H54 (cell line): Measurements from ENCODE around the gene NUCKS1.

Source experiments
- DNase-seq: peaks from one replicate; pipeline ENCODE4 v3.0.0; 2011; ENCODE audit warnings: low spot score, mixed read lengths; ENCODE audit not compliant: insufficient read length
- FAIRE-seq: peaks from 3 replicates; lab custom pipeline; 2011; peaks lifted over from hg19 to GRCh38; lab: Jason Lieb, UNC
- POLR2A ChIP-seq: IDR thresholded peaks from 2 replicates; pipeline ENCODE4 v1.6.1; 2011; ENCODE audit warnings: low read depth, mild to moderate bottlenecking, low read length

NUCKS1 gene

DNA sequence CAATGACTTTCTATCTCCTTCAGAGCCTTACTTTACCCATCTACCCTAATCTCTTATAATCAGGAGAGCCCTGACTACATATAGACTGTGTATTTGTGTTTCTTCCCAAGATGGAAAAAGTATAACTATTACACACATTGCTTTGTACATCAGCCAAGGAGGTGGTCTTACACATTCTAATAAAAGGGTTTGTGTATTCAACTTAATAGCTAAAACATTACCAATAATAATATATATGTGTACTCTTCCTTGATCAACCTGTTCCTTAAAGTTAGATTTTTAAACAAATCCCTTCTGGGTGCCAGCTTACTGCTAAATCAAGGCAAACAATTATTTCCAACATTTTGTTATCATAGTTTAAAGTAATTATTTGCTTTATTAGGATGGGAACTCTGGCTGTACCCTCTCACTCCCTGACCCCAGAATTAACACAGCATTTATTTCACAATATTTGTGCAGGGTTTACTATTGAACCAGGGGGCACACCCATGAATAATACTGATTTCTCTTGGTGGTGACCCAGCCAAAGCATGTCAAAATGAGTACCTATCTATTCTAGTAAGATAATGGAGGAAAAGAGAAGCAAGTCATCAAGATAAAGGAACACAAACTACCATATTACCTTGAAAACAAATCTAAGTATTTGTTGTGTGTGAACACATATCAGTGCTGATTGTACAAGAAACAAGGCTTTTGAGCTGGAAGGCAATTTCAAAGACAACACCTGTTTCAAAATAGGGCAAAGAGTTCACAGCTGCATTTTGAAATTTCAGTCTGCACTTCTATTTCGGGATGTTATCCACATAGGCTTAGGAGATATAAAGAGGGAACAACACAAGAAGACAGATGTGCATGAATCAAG lies 39.5 kb downstream of the NUCKS1 start:
- TF ChIP-seq POLR2A, result no peak
- DNase-seq (no peak), FAIRE-seq (no peak)

DNA sequence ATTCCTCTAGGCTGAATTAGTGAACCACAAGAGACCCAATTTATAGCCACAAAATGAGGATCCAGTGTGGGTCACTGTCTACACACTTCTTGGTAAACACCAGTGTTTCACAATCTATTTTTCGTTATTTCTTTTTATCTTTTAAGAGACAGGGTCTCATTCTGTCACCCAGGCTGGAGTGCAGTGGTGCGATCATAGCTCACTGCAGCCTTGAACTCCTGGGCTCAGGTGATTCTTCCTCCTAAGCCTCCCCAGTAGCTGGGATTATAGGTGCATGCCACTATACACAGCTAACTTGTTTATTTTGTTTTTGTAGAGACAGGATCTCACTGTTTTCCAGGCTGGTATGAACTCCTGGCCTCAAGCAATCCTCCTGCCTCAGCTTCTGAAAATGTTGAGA lies 40.3 kb downstream of the NUCKS1 start:
- no peak for FAIRE-seq
- no peak for TF ChIP-seq POLR2A
- no peak for DNase-seq

GRCh38 chr1:205709059-205709398 lies 41.0 kb downstream of the NUCKS1 start:
- DNase-seq (no peak), FAIRE-seq (no peak)
- TF ChIP-seq POLR2A, result no peak

DNA sequence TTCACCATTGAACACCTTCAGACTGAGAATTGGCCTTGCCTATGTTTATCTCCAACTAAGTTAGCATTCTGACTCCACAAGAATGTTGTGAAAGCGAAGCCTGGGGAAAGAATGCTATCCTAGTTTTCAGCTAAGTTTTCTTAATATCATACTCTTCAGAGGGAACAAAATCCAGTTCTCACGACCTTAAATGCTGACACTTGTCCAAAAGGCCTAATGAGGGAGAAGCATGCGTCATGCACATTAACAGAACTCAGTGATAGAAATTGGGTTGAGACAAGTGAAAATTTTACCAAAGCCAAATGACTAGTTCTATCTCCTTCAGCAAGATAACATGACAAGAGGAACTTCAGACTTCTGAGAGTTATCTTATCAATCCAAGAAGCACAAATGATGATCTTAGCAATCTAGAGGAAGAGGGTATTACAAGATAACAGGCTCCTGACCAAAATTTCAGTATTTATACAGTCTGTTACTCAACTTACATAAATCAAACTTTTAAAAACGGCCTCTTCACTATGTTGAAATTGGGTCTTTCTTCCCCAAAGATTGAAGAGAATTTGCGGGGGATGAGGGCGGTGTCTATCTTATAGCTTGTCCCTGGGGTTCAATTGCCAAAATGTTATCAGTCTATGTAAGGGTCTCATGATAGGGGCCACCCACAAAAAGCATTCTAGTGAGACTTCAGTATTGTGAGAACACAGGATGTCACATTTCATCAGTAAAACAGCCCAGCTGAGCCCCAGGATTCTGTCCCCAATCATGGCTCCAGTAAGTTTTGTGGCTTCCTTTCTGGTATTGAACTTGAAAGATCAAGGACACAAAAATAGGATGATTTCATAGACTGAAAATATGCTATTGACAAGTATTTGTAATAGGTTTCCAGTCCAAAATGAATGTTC lies 43.1 kb downstream of the NUCKS1 start:
- no peak for TF ChIP-seq POLR2A
- FAIRE-seq, result no peak
- no peak for DNase-seq

GRCh38 chr1:205704903-205705302 lies 45.1 kb downstream of the NUCKS1 start:
- DNase-seq (no peak), FAIRE-seq (no peak)
- TF ChIP-seq POLR2A, result no peak

DNA sequence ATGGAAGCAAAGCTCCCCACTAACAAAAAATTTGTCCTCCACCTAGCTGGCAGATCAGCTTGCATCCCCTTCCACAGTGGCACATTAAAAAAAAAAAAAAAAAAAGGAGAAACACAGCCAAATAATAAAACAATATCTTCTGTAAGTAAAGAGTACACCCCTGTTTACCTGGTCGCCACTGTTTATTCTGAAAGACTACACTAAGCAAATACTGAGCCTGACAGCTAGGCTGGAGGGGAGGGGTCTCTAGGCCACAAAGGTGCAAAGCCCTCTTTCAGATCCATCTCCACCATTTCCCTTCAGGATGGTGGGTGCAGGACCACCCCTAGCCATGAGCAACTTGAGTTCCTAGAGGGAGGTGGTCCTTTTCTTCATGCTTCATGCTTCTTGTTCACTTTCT lies 46.9 kb downstream of the NUCKS1 start:
- TF ChIP-seq POLR2A, result no peak
- DNase-seq (no peak), FAIRE-seq (no peak)

GRCh38 chr1:205701891-205702290 lies 48.1 kb downstream of the NUCKS1 start:
- FAIRE-seq, result no peak
- DNase-seq, result no peak
- TF ChIP-seq POLR2A, result no peak

GRCh38 chr1:205701420-205701819 lies 48.6 kb downstream of the NUCKS1 start:
- DNase-seq, result no peak
- FAIRE-seq, result no peak
- TF ChIP-seq POLR2A, result no peak

DNA sequence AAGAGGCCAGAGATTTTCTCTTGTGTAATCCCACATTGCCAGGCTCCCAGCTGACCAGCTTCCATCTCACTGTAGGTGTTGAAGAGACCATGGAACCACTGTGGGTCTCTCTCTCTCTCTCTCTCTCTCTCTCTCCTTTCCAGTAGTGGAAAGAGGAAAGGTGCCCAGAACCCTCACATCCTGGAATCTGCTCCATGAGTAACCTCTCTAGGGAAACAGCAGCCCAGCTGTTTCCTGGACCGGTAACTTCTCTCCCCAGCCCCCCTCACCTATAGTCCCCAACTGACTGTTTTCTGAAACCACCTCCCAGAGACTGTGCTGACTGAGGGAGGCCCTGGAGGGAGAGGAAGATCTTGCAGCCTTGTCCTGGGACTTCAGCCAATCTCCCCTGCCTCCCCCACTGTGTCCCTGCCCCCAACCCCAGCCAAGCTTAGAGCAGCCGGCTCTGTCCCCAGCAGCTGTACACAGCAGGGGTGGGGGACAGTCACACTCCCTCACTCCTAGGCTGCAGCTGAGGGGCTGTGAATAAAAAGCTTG lies 49.0 kb downstream of the NUCKS1 start:
- FAIRE-seq (no peak), DNase-seq (no peak)
- TF ChIP-seq POLR2A, result no peak

DNA sequence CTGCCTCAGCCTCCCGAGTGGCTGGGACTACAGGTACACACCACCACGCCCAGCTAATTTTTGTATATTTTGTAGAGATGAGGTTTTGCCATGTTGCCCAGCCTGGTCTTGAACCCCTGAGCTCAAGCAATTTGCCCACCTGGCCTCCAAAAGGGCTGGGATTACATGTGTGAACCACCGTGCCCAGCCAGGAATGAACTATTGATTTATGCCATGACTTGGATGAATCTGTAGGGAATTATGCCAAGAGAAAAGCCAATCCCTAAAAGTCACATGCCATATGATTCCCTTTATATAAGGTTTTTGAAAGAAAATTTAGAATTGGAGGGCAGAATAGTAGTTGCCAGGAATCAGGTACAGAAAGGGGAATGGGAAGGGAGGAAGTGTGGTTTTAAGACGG lies 50.6 kb downstream of the NUCKS1 start:
- FAIRE-seq (no peak), DNase-seq (no peak)
- TF ChIP-seq POLR2A, result no peak

- TF ChIP-seq POLR2A, result no peak
These were observed 51.1 kb downstream of the NUCKS1 start for GRCh38 chr1:205698921-205699320.

DNA sequence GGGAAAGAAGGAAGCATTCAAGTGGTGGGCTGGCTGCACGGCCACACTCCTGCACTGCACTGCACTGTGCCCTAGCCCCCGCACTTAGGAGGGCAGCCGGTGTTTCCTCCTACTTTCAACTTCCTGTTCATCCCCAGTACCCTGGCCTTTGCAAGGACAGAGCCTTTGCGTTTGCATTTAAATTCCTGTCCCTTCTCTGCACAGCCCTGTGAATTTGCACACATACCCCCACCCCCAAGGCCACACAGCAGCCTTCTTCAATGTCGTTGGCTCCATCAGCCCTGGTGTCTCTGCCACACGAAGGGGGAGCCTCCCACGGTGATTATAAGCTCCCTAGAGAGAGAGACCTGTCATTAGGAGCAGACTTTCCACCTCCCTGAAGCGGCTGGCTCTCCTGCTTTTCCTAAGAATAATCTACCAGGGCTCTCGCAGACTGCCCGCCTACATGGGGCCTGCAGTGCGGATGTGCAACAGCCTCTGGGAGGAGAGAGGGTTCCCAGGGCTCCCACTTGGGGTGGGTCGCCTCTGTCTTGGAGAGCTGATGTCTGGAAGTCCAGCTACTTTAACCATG lies 56.5 kb downstream of the NUCKS1 start:
- FAIRE-seq, result no peak
- TF ChIP-seq POLR2A, result no peak
- DNase-seq, result no peak

More at GRCh38 chr1:205698921-205699320, 51.1 kb downstream of the NUCKS1 start:
- no peak for DNase-seq
- no peak for FAIRE-seq

- FAIRE-seq (no peak), DNase-seq (no peak)
- TF ChIP-seq POLR2A, result no peak
These were observed 57.6 kb downstream of the NUCKS1 start for GRCh38 chr1:205692423-205692822.
